ENCODE measurements around the gene TBXAS1.

GRCh38 chr7:139867847-139868246 is 38.8 kb downstream of the TBXAS1 start:
- no peak for TF ChIP-seq CTCF (IDR thresholded peaks at IDR 0.05)
- TF ChIP-seq POLR2A (IDR thresholded peaks at IDR 0.05) = no peak

Measured in heart left ventricle (tissue), 13 donors.